ENCODE measurements around the gene RABGAP1L.
"Not testable (repeated sequence)": the region's sequence is repeated elsewhere in the genome, so short reads cannot be mapped to it uniquely, and the experiment has no call there.

Gene RABGAP1L

GRCh38 chr1:174314433-174314832 is 155.1 kb downstream of the RABGAP1L start:
- no peak for DNase-seq

GRCh38 chr1:174315239-174315638 is 155.9 kb downstream of the RABGAP1L start:
- no peak for DNase-seq

GRCh38 chr1:174320897-174321296 is 161.6 kb downstream of the RABGAP1L start:
- DNase-seq: not testable (repeated sequence)

- DNase-seq: no peak
Observed at GRCh38 chr1:174322202-174322862, 163.0 kb downstream of the RABGAP1L start.

- no peak for DNase-seq
Observed at GRCh38 chr1:174324493-174324892, 165.2 kb downstream of the RABGAP1L start.

- DNase-seq: no peak
Observed at GRCh38 chr1:174324939-174325338, 165.6 kb downstream of the RABGAP1L start.

- no peak for DNase-seq
Observed at GRCh38 chr1:174326278-174326677, 167.0 kb downstream of the RABGAP1L start.

- no peak for DNase-seq
Observed at GRCh38 chr1:174333437-174333836, 174.1 kb downstream of the RABGAP1L start.

GRCh38 chr1:174337000-174337681 is 177.8 kb downstream of the RABGAP1L start:
- no peak for DNase-seq

GRCh38 chr1:174340404-174340803 is 181.1 kb downstream of the RABGAP1L start:
- not testable (repeated sequence) for DNase-seq

- DNase-seq: no peak
Observed at GRCh38 chr1:174344162-174344561, 184.8 kb downstream of the RABGAP1L start.

GRCh38 chr1:174352117-174352516 is 192.8 kb downstream of the RABGAP1L start:
- DNase-seq: no peak

- no peak for DNase-seq
Observed at GRCh38 chr1:174352883-174353608, 193.7 kb downstream of the RABGAP1L start.

- DNase-seq: no peak
Observed at GRCh38 chr1:174358344-174358743, 199.0 kb downstream of the RABGAP1L start.

- no peak for DNase-seq
Observed at GRCh38 chr1:174358786-174359453, 199.6 kb downstream of the RABGAP1L start.

GRCh38 chr1:174359454-174359805 is 200.1 kb downstream of the RABGAP1L start:
- DNase-seq: no peak

- DNase-seq: no peak
Observed at GRCh38 chr1:174364996-174365736, 205.8 kb downstream of the RABGAP1L start.

GRCh38 chr1:174366946-174367345 is 207.6 kb downstream of the RABGAP1L start:
- no peak for DNase-seq

GRCh38 chr1:174367892-174368291 is 208.6 kb downstream of the RABGAP1L start:
- no peak for DNase-seq

GRCh38 chr1:174376030-174376429 is 216.7 kb downstream of the RABGAP1L start:
- no peak for DNase-seq

GRCh38 chr1:174391716-174392115 is 232.4 kb downstream of the RABGAP1L start:
- no peak for DNase-seq

- DNase-seq: no peak
Observed at GRCh38 chr1:174393885-174394284, 234.6 kb downstream of the RABGAP1L start.

- DNase-seq: no peak
Observed at GRCh38 chr1:174397261-174397660, 237.9 kb downstream of the RABGAP1L start.

Data from stimulated activated CD4-positive, alpha-beta T cell treated with anti-CD3 and anti-CD28 coated beads, Interleukin-15, amount 100 ng/mL, for 24 hours (primary cell).